Left lung (tissue), 10 donors: ENCODE results near the gene KCNAB2. TPM values are rescaled to one million over a fixed set of nuclear protein-coding genes. Genes with fewer than 3 reads are reported as not detected.

ENCODE experiments used
- ATAC-seq: fragments of 200-7000 bp; cut with Tn5 transposase; one replicate; pipeline ENCODE4 v1.9.1; 2020; ENCODE audit warnings: moderate library complexity
- DNase-seq, 4 donors: peaks; one replicate each; pipeline ENCODE4 v3.0.0-alpha.2; 2013 to 2020
- H3K27ac ChIP-seq, 2 donors: fragments of 200-600 bp; sonication (generic) in 1 of 2; one replicate each; pipeline versions ENCODE4 v1.5.0 to v1.8.0; 2020 to 2021
- H3K27me3 ChIP-seq, 2 donors: fragments of 200-600 bp; sonication (generic) in 1 of 2; one replicate each; pipeline versions ENCODE4 v1.5.0 to v1.8.0; 2020 to 2021
- H3K36me3 ChIP-seq, 2 donors: fragments of 200-600 bp; sonication (generic) in 1 of 2; one replicate each; pipeline versions ENCODE4 v1.5.0 to v1.8.0; 2020 to 2021
- H3K4me1 ChIP-seq, 2 donors: fragments of 200-600 bp; one replicate each; pipeline ENCODE4 v1.8.0; 2021
- H3K4me3 ChIP-seq, 2 donors: fragments of 200-600 bp; sonication (generic) in 1 of 2; one replicate each; pipeline versions ENCODE4 v1.5.0 to v1.8.0; 2020 to 2021; ENCODE audit warnings: mild to moderate bottlenecking in 1 of 2
- H3K9me3 ChIP-seq, 2 donors: fragments of 200-600 bp; sonication (generic) in 1 of 2; one replicate each; pipeline versions ENCODE4 v1.5.0 to v1.8.0; 2020 to 2021
- intact Hi-C, 2 donors: fragments of 100-400 bp; cut with DNase I; formaldehyde crosslinking; loops; one replicate each; pipeline versions ENCODE4 v1.11.2 to v1.14.2; 2022
- polyA plus RNA-seq, 6 donors: library from polyadenylated mRNA; unstranded; fragments of 120-200 nt; gene quantifications; one replicate each; pipeline ENCODE4 v1.2.1, GENCODE V29; 2013; ENCODE audit not compliant: insufficient read length in 6 of 6
- total RNA-seq, 2 donors: library from RNA; stranded (reverse); fragmentation: NEBNext Ultra II Directional; extraction: Animal tissue kit (Norgen Biotek cat#: 25700); gene quantifications; one replicate each; pipeline ENCODE4 v1.2.1, GENCODE V29; 2021
- TF ChIP-seq, protein P1 (sequence below), 2 donors: fragments of 200-600 bp; sonication (generic) in 1 of 2; IDR thresholded peaks; one replicate each; pipeline versions ENCODE4 v1.5.0 to v1.8.0; 2021; ENCODE audit warnings: antibody characterized with exemption in 2 of 2
- donor health status: DM: no; HTN: yes; CAD: no.
- donor health status: DM: no; HTN: no; CAD: no.

KCNAB2 gene
- total and polyA plus RNA-seq, 8 donors, result 5.6 to 82.5 (median 6.7) TPM

DNA sequence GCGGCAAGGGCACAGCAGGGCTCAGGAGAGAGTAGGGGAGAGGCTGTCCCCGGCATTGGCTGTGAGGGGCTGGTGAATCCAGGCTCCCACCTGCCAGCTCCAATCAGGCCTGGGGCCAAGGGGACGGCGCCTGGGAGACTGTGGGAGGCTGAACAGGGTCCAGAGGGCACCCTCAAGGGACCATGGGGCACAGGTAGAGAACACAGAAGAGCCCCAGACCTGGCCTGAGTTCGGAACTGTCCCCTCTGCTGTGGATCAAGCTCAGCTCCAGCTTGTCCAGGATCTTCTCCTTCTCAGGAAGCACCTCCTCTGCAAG is 67.0 kb downstream of the KCNAB2 start:
- Histone ChIP-seq H3K36me3 (no peaks in the 10 kb centered on the region), H3K4me3 (no peak overlapping the region), H3K27me3 (peaks cover 0 to 55% of the 10 kb centered on the region in 2 donors), H3K9me3 (peaks cover 0 to 9% of the 10 kb centered on the region in 2 donors), H3K27ac (no peak overlapping the region), H3K4me1 (no peaks in the 10 kb centered on the region)
- no peak for ATAC-seq
- peak in 1 of 4 donors; percentile 31 for DNase-seq
- intact Hi-C loops, result no loop called here
- TF ChIP-seq, protein P1, sequence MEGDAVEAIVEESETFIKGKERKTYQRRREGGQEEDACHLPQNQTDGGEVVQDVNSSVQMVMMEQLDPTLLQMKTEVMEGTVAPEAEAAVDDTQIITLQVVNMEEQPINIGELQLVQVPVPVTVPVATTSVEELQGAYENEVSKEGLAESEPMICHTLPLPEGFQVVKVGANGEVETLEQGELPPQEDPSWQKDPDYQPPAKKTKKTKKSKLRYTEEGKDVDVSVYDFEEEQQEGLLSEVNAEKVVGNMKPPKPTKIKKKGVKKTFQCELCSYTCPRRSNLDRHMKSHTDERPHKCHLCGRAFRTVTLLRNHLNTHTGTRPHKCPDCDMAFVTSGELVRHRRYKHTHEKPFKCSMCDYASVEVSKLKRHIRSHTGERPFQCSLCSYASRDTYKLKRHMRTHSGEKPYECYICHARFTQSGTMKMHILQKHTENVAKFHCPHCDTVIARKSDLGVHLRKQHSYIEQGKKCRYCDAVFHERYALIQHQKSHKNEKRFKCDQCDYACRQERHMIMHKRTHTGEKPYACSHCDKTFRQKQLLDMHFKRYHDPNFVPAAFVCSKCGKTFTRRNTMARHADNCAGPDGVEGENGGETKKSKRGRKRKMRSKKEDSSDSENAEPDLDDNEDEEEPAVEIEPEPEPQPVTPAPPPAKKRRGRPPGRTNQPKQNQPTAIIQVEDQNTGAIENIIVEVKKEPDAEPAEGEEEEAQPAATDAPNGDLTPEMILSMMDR (IDR thresholded peaks at IDR 0.05), result no peak

DNA sequence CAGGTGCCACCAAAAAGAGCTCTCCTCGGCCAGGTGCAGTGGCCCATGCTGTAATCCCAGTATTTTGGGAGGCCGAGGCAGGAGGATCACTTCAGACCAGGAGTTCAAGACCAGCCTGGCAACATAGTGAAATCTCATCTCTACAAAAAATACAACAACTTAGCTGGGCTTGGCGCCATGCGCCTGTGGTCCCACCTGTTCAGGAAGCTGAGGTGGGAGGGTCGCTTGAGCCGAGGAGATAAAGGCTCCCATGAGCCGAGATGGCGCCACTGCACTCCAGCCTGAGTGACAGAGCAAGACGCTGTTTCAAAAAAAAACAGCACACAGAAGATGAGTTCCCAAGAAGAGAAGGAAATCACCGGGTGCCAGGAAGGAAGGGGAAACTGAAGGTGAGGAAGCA is 67.4 kb downstream of the KCNAB2 start:
- Histone ChIP-seq H3K4me1 (no peaks in the 10 kb centered on the region), H3K27ac (no peak overlapping the region), H3K4me3 (no peak overlapping the region), H3K36me3 (no peaks in the 10 kb centered on the region), H3K27me3 (peaks cover 0 to 54% of the 10 kb centered on the region in 2 donors), H3K9me3 (peaks cover 0 to 11% of the 10 kb centered on the region in 2 donors)
- TF ChIP-seq, protein P1 (IDR thresholded peaks at IDR 0.05), result no peak
- DNase-seq (peak in 1 of 4 donors; percentile 51), ATAC-seq (no peak)
- intact Hi-C loops, result no loop called here

DNA sequence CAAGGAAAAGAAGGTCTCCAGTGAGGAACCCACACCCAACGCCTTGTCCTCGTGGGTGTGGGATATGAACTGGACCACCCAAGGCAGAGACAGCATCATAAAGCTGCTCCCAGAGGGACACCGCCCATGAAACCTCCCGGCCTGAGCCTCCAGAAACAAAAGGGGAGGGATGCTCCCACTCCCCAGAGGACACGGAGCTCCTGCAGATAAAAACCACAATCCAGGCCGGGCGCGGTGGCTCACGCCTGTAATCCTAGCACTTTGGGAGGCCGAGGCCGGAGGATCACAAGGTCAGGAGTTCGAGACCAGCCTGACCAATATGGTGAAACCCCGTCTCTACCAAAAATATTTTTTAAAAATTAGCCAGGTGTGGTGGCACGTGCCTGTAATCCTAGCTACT is 68.1 kb downstream of the KCNAB2 start:
- intact Hi-C loops, result no loop called here
- TF ChIP-seq, protein P1 (IDR thresholded peaks at IDR 0.05), result no peak

DNA sequence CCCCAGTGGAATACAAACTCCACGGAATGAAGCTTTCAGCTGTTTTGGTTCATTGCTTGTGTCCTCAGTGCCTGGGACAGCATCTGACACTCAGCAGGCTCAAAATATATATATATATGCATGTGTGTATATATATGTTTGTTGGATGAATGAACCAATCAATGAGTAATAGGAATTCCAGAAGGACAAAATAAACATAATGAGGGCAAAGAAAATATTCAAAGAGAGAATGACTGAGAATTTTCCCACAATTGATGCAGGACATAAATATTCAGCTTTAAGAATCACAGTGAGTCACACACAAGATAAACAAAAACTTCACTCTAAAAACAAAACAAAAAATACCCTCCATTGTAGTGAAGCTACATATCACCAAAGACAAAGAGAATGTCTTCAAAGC is 70.4 kb downstream of the KCNAB2 start:
- DNase-seq, result no peak

More for the DNA sequence above, 68.1 kb downstream of the KCNAB2 start:
- Histone ChIP-seq H3K4me3 (no peak overlapping the region), H3K27ac (no peak overlapping the region), H3K36me3 (no peaks in the 10 kb centered on the region), H3K4me1 (no peaks in the 10 kb centered on the region), H3K9me3 (peaks cover 0 to 11% of the 10 kb centered on the region in 2 donors), H3K27me3 (peaks cover 0 to 47% of the 10 kb centered on the region in 2 donors)
- ATAC-seq (no peak), DNase-seq (peak in 1 of 4 donors; percentile 55)

DNA sequence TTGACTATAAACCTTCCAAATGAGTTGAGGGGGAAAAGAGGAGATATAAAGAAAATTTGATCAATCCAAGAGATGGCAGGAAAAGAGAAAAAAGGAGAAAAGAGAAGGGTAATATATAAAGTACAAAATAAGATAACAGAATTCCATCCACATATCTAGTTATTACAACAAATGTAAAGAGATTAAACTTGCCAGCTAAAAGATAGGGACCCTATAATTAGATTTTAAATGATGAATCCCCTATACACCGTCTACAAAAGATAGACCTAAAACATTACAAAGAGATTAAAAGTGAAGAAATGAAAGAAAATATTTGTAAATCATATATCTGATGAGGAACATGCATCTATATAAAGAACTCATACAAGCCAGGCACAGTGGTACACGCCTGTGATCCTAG is 71.4 kb downstream of the KCNAB2 start:
- H3K4me1 ChIP-seq, result no peaks in the 10 kb centered on the region
- H3K27ac ChIP-seq, result no peak overlapping the region
- DNase-seq, result no peak
- H3K36me3 ChIP-seq, result no peaks in the 10 kb centered on the region
- H3K4me3 ChIP-seq, result no peak overlapping the region
- intact Hi-C loops, result no loop called here
- ATAC-seq, result no peak
- H3K27me3 ChIP-seq, result peaks cover 0 to 17% of the 10 kb centered on the region in 2 donors
- peaks cover 0 to 11% of the 10 kb centered on the region in 2 donors for H3K9me3 ChIP-seq
- TF ChIP-seq, protein P1 (IDR thresholded peaks at IDR 0.05), result no peak

More for the DNA sequence above, 70.4 kb downstream of the KCNAB2 start:
- intact Hi-C loops, result no loop called here
- H3K9me3 ChIP-seq, result peaks cover 0 to 11% of the 10 kb centered on the region in 2 donors
- no peaks in the 10 kb centered on the region for H3K4me1 ChIP-seq
- H3K27me3 ChIP-seq, result peaks cover 0 to 26% of the 10 kb centered on the region in 2 donors
- ATAC-seq, result no peak
- H3K4me3 ChIP-seq, result no peak overlapping the region
- no peak overlapping the region for H3K27ac ChIP-seq
- no peaks in the 10 kb centered on the region for H3K36me3 ChIP-seq
- TF ChIP-seq, protein P1 (IDR thresholded peaks at IDR 0.05), result no peak
